Spleen (tissue), 11 donors: ENCODE data around the gene THAP9. TPM values are rescaled to one million over a fixed set of nuclear protein-coding genes. Genes with fewer than 3 reads are reported as not detected.
"Not testable (repeated sequence)": the region's sequence is repeated elsewhere in the genome, so short reads cannot be mapped to it uniquely, and the experiment has no call there.

Source experiments
- DNase-seq: peaks from one replicate; pipeline ENCODE4 v3.0.0-alpha.2; 2020
- H3K27ac ChIP-seq, 8 donors: fragments of 200-600 bp; sonication (generic) in 7 of 8; 1 replicate in 4 of 8; 2 replicates in 4 of 8; pipeline versions ENCODE4 v1.5.0 to v1.8.0; 2016 to 2021; ENCODE audit warnings: inconsistent platforms in 4 of 8, mild to moderate bottlenecking in 4 of 8, moderate library complexity in 1 of 8
- H3K27me3 ChIP-seq, 7 donors: fragments of 200-600 bp; sonication (generic) in 6 of 7; replicated peaks in 1 of 7; 1 replicate in 4 of 7; 2 replicates in 3 of 7; pipeline versions ENCODE4 v1.5.0 to v1.8.0; 2016 to 2021; ENCODE audit warnings: inconsistent platforms in 3 of 7, mild to moderate bottlenecking in 1 of 7
- H3K36me3 ChIP-seq, 6 donors: fragments of 200-600 bp; sonication (generic) in 5 of 6; 1 replicate in 4 of 6; 2 replicates in 2 of 6; pipeline versions ENCODE4 v1.5.0 to v1.8.0; 2016 to 2021; ENCODE audit warnings: inconsistent platforms in 2 of 6
- H3K4me1 ChIP-seq, 6 donors: fragments of 200-600 bp; sonication (generic) in 5 of 6; 1 replicate in 3 of 6; 2 replicates in 3 of 6; pipeline versions ENCODE4 v1.5.0 to v1.8.0; 2016 to 2021; ENCODE audit warnings: inconsistent platforms in 3 of 6
- H3K4me3 ChIP-seq, 8 donors: fragments of 200-600 bp; sonication (generic) in 7 of 8; 1 replicate in 4 of 8; 2 replicates in 4 of 8; pipeline versions ENCODE4 v1.5.0 to v1.8.0; 2016 to 2021; ENCODE audit warnings: inconsistent platforms in 4 of 8, mild to moderate bottlenecking in 4 of 8, moderate library complexity in 2 of 8
- H3K9me3 ChIP-seq, 8 donors: fragments of 200-600 bp; sonication (generic) in 7 of 8; 1 replicate in 4 of 8; 2 replicates in 4 of 8; pipeline versions ENCODE4 v1.5.0 to v1.8.0; 2016 to 2021; ENCODE audit warnings: inconsistent platforms in 4 of 8
- POLR2A ChIP-seq, 3 donors: fragments of 450-650 bp; IDR thresholded peaks; one replicate each; pipeline ENCODE4 v1.5.1; 2017; ENCODE audit warnings: antibody characterized with exemption in 3 of 3, mild to moderate bottlenecking in 1 of 3
- POLR2AphosphoS5 ChIP-seq, 3 donors: sonication (generic); formaldehyde crosslinking; IDR thresholded peaks; one replicate each; pipeline ENCODE4 v1.5.1; 2017; ENCODE audit warnings: antibody characterized with exemption in 3 of 3
- WGBS, 5 donors: extraction: QIAGEN DNeasy Blood & Tissue Kit in 3 of 5; methylation state at CpG; one replicate each; pipeline versions ENCODE4 v1.1.5 to v1.1.7; 2013 to 2018; 5-methylcytosine and 5-hydroxymethylcytosine counted together
- intact Hi-C: fragments of 100-400 bp; cut with DNase I; formaldehyde crosslinking; loops from one replicate; pipeline ENCODE4 v1.15.0; 2023; ENCODE audit warnings: low total_unique reads
- polyA plus RNA-seq, 3 donors: library from polyadenylated mRNA; stranded (reverse); fragments of 200-250 nt; gene quantifications; one replicate each; pipeline ENCODE4 v1.2.1, GENCODE V29; 2013
- total RNA-seq, 7 donors: library from RNA; depleted of rRNA in 3 of 7; stranded (reverse); fragments of >200 nt in 3 of 7; fragmentation: NEBNext Ultra II Directional in 4 of 7; extraction: Animal tissue kit (Norgen Biotek cat#: 25700) in 4 of 7; gene quantifications; one replicate each; pipeline versions ENCODE4 v1.1.0 to v1.2.1, GENCODE V29; 2016 to 2021
- TF ChIP-seq, protein P1 (sequence below), 11 experiments: fragments of 200-600 bp in 7 of 11; fragments of 450-650 bp in 4 of 11; sonication (generic) in 4 of 11; IDR thresholded peaks in 8 of 11; conservative IDR thresholded peaks in 3 of 11; 1 replicate in 7 of 11; 2 replicates in 4 of 11; pipeline versions ENCODE4 v1.4.0 to v1.8.0; 2016 to 2021; ENCODE audit warnings: antibody characterized with exemption in 11 of 11, inconsistent platforms in 4 of 11, mild to moderate bottlenecking in 1 of 11
- donor health status: healthy with polysubstance abuse.
- donor health status: DM: no; HTN: no; CAD: no; lungs with moderate emphysema.
- donor health status: DM: no; HTN: no; CAD: no.
- donor health status: Bipolar disorder and iron deficiency.
- donor health status: healthy.
- donor health status: DM: no; HTN: no; CAD: no.
- donor health status: DM: yes; HTN: yes; CAD: no.

Gene THAP9
- total and polyA plus RNA-seq, 10 donors, result 1.8 to 8.1 (median 3.2) TPM

DNA sequence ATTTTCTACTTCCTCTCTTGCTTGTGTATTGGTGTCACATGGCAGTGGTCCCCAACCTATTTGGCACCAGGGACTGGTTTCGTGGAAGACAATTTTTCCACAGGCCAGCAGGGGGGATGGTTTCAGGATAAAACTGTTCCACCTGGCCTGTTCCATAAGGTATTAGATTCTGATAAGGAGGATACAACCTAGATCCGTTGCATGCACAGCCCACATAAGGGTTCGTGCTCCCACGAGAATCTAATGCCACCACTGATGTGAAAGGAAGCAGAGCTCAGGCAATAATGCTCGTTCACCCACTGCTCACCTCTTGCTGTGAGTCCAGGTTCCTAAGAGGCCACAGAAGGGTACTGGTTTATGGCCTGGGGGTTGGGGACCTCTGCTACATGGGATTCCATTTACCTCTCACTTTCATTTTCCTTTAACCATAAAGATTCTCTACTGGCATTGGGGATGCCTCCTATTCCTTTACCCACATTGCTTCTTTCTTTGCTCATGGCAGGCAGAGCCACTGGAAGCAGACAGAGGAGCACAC is 47.7 kb upstream of the THAP9 start:
- Histone ChIP-seq H3K9me3 (no peaks in the 10 kb centered on the region), H3K36me3 (peaks cover 4 to 100% (median 88%) of the 10 kb centered on the region in 6 donors), H3K4me3 (no peak overlapping the region), H3K27ac (no peak overlapping the region), H3K4me1 (no peaks in the 10 kb centered on the region), H3K27me3 (no peaks in the 10 kb centered on the region)
- no peak for TF ChIP-seq POLR2A (IDR thresholded peaks at IDR 0.05)
- TF ChIP-seq, protein P1, sequence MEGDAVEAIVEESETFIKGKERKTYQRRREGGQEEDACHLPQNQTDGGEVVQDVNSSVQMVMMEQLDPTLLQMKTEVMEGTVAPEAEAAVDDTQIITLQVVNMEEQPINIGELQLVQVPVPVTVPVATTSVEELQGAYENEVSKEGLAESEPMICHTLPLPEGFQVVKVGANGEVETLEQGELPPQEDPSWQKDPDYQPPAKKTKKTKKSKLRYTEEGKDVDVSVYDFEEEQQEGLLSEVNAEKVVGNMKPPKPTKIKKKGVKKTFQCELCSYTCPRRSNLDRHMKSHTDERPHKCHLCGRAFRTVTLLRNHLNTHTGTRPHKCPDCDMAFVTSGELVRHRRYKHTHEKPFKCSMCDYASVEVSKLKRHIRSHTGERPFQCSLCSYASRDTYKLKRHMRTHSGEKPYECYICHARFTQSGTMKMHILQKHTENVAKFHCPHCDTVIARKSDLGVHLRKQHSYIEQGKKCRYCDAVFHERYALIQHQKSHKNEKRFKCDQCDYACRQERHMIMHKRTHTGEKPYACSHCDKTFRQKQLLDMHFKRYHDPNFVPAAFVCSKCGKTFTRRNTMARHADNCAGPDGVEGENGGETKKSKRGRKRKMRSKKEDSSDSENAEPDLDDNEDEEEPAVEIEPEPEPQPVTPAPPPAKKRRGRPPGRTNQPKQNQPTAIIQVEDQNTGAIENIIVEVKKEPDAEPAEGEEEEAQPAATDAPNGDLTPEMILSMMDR (IDR thresholded peaks at IDR 0.05 in 8 of 11, conservative IDR thresholded peaks at IDR 0.05 in 3 of 11), result no peak
- TF ChIP-seq POLR2AphosphoS5 (IDR thresholded peaks at IDR 0.05), result no peak
- intact Hi-C loops, result no loop called here
- 71 to 74% (median 72%) methylated on average over 5 of the region's 5 CpGs for WGBS, 5 donors
- DNase-seq, result no peak

DNA sequence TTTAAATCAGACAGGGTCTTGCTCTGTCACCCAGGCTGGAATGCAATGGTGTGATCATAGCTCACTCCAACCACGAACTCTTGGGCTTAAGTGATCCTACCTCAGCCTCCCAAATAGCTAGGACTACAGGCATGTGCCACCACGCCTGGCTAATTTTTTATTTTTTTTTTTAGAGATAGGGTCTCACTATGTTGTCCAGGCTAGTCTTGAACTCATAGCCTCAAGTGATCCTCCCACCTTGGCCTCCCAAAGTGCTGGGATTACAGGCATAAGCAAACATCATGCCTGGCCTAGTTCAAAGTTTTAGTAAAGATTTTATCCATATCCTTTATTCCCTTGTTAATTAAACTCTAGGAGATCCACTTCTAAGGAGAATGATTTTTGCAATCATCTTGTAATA is 40.0 kb upstream of the THAP9 start:
- 95 to 97% (median 96%) methylated on average over 2 of the region's 2 CpGs for WGBS, 5 donors
- DNase-seq, H3K27me3 ChIP-seq, intact Hi-C loops, H3K4me3 ChIP-seq, H3K9me3 ChIP-seq, H3K27ac ChIP-seq: not testable (repeated sequence)
- Histone ChIP-seq H3K4me1 (peaks cover under 1 to 12% (median 8%) of the 10 kb centered on the region in 6 donors), H3K36me3 (peaks cover 5 to 95% (median 65%) of the 10 kb centered on the region in 6 donors)

DNA sequence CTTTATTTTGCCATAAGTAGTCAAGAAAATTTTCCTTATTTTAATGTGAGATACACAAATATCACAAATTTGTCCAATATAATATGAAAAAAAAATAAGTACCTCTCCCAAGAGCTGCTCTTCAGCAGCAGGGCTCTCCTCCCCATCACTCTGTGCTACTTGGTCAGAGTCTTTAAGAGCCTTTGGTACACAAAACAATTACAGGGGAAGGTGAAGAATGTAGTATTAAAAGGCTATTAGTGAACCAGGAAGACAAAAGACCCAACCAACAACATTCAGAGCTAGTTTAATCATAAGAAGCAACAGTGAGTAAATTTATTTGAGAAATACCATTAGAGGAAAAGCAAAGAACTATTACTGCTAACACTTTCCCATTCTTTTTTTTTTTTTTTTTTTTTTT is 39.0 kb upstream of the THAP9 start:
- no peak overlapping the region for H3K4me3 ChIP-seq
- peaks cover 4 to 23% (median 15%) of the 10 kb centered on the region in 6 donors for H3K4me1 ChIP-seq
- no peaks in the 10 kb centered on the region for H3K9me3 ChIP-seq
- no peak for DNase-seq
- peaks cover 5 to 95% (median 61%) of the 10 kb centered on the region in 6 donors for H3K36me3 ChIP-seq
- intact Hi-C loops, result no loop called here
- TF ChIP-seq POLR2AphosphoS5 (IDR thresholded peaks at IDR 0.05), result no peak
- TF ChIP-seq POLR2A (IDR thresholded peaks at IDR 0.05), result no peak
- TF ChIP-seq, protein P1 (IDR thresholded peaks at IDR 0.05 in 8 of 11, conservative IDR thresholded peaks at IDR 0.05 in 3 of 11), result no peak
- no peaks in the 10 kb centered on the region for H3K27me3 ChIP-seq
- no peak overlapping the region for H3K27ac ChIP-seq

DNA sequence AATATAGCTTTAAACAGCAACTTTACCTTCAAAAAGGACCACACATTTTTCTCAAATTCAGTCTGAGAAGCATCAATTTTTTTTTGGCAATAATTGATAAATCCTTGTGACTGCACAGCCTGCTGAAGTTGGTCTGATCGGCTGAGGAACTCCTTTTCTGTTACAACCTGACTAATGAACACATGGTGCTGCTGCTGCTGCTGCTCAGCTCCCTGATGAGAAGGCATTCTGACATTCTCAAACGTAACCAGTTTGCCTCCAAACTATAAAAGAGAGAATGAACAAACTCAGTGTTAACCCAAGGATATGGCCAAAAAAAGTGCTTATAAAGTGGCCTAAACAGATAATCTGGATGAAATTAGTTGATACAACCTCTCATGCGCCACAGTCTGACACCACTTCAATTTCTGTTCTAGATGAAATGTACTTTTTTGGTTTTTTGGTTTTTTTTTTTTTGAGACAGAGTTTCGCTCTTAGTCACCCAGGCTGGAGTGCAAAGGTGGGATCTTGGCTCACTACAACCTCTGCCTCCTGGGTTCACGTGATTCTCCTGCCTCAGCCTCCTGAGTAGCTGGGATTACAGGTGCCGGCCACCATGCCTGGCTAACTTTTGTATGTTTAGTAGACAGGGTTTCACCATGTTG is 36.1 kb upstream of the THAP9 start:
- peaks cover 4 to 31% (median 17%) of the 10 kb centered on the region in 6 donors for H3K4me1 ChIP-seq
- peak overlapping the region; percentile 43 to 83 (median 70) for H3K27ac ChIP-seq
- intact Hi-C loops, result no loop called here
- no peaks in the 10 kb centered on the region for H3K27me3 ChIP-seq
- TF ChIP-seq POLR2AphosphoS5 (IDR thresholded peaks at IDR 0.05) (no peak), POLR2A (IDR thresholded peaks at IDR 0.05) (no peak)
- TF ChIP-seq, protein P1 (IDR thresholded peaks at IDR 0.05 in 8 of 11, conservative IDR thresholded peaks at IDR 0.05 in 3 of 11), result no peak
- no peak for DNase-seq
- peaks cover 5 to 99% (median 70%) of the 10 kb centered on the region in 6 donors for H3K36me3 ChIP-seq
- 78 to 90% (median 85%) methylated on average over 6 of the region's 6 CpGs for WGBS, 5 donors
- no peak overlapping the region for H3K4me3 ChIP-seq
- H3K9me3 ChIP-seq, result no peaks in the 10 kb centered on the region
